OCI-LY7 (cell line): ENCODE results near the gene SORCS3.
A peak's percentile ranks its signal among the peaks of the same experiment; 100 is the strongest.

Source experiments
- EZH2phosphoT487 ChIP-seq: fragments of 200-600 bp; sonication (generic); IDR thresholded peaks from 2 replicates; pipeline ENCODE4 v1.6.1; 2018; ENCODE audit warnings: low read depth, borderline replicate concordance, mild to moderate bottlenecking, mixed run types, antibody characterized with exemption, low read length, moderate library complexity, mixed read lengths
- TF ChIP-seq, protein P1 (sequence below): fragments of 200-600 bp; sonication (generic); conservative IDR thresholded peaks from 2 replicates; pipeline ENCODE4 v1.5.1; 2014; ENCODE audit warnings: mild to moderate bottlenecking, antibody characterized with exemption, low read length, moderate library complexity, mixed read lengths

DNA sequence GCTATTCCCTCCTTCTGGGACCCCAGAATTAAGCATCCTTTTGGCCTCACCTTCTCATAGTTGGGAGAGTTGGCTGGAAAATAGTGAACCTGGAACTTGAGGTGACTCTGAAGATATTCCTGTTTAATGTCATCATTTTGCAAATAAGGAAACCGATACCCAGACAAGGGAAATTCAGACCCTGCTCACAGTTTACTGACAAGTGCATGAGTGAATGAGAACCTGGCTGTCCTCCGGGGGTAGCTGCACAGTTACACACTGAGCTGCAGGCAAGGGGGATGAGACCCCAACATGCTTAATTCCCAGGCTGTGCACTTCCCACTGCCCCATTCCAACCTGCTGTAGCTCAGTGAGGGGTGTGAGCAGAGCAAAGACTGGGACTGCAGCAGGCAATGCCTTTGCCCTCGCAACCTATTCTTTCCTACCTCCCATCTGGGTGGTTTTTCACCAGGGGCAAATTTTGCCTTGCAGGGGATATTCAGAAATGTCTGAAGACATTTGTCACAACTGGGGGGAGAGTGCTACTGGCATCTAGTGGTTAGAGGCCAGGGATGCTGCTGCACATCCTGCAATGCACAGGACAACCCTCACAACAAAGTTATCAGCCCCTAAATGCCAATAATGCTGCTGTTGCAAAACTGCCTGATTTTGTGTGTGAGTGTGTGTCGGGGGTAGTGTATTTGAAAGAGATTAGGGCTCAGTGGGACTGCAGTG is 136.2 kb downstream of the SORCS3 start:
- no peak for TF ChIP-seq EZH2phosphoT487
- TF ChIP-seq, protein P1, sequence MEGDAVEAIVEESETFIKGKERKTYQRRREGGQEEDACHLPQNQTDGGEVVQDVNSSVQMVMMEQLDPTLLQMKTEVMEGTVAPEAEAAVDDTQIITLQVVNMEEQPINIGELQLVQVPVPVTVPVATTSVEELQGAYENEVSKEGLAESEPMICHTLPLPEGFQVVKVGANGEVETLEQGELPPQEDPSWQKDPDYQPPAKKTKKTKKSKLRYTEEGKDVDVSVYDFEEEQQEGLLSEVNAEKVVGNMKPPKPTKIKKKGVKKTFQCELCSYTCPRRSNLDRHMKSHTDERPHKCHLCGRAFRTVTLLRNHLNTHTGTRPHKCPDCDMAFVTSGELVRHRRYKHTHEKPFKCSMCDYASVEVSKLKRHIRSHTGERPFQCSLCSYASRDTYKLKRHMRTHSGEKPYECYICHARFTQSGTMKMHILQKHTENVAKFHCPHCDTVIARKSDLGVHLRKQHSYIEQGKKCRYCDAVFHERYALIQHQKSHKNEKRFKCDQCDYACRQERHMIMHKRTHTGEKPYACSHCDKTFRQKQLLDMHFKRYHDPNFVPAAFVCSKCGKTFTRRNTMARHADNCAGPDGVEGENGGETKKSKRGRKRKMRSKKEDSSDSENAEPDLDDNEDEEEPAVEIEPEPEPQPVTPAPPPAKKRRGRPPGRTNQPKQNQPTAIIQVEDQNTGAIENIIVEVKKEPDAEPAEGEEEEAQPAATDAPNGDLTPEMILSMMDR, result 0 out of 2 replicates have a peak, but pooled peaks have one; percentile 19
